ENCODE measurements around the gene LAPTM4A. TPM values are rescaled to one million over a fixed set of nuclear protein-coding genes. Genes with fewer than 3 reads are reported as not detected.

Gene LAPTM4A
- total RNA-seq, 1 experiment from 2014 or later = 122 TPM

DNA sequence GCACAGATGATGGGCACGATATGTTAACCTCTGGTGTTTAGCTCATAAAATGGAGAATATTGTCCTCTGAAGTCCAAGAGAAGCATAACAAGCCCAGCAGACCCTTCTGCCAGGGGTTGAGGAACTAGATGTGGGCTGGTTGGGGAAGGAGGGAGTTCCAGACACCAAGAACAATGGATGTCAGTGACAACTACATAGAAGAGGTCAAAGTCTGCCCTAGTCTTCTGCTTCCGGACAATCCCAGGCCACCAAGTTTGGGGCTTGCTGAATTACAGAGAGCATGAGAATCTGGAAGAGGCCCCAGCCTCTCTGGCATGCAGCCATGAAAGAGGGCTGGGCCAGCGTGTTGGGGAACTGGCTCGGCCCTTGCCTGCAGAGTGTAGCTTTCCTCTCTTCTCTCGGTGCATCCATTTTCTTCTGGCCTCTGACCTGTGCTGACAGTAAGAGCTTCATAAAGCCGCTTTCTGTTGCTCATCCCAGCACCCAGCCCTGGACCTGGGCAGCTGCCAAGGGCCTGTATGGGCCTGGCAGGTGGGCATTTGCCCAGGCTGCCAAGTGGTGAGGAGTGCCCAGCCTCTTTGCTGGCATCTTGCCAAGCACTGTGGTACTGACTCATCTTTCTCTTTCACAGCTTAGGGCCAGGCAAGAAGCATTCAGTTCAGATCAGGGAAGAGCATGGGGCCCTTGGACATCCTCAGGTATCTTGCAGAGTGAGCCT, 14.6 kb upstream of the LAPTM4A start:
- Histone ChIP-seq H3K4me3 (ENCODE audit: insufficient read depth, low read depth, low read length) (no peak overlapping the region), H3K27me3 (ENCODE audit: control insufficient read depth, insufficient read depth, low read length) (no peaks in the 10 kb centered on the region), H3K36me3 (replicated peaks; ENCODE audit: control insufficient read depth, insufficient read depth, low read length) (no peaks in the 10 kb centered on the region)
- DNase-seq = no peak

- no peaks in the 10 kb centered on the region for H3K27me3 ChIP-seq (ENCODE audit: control insufficient read depth, insufficient read depth, low read length)
- no peak for DNase-seq
- H3K36me3 ChIP-seq (replicated peaks; ENCODE audit: control insufficient read depth, insufficient read depth, low read length) = no peaks in the 10 kb centered on the region
- no peak overlapping the region for H3K4me3 ChIP-seq (ENCODE audit: insufficient read depth, low read depth, low read length)
Observed at GRCh38 chr2:20064841-20065240, 13.4 kb upstream of the LAPTM4A start.

GRCh38 chr2:20064421-20064820, 13.0 kb upstream of the LAPTM4A start:
- Histone ChIP-seq H3K4me3 (ENCODE audit: insufficient read depth, low read depth, low read length) (no peak overlapping the region), H3K27me3 (ENCODE audit: control insufficient read depth, insufficient read depth, low read length) (no peaks in the 10 kb centered on the region), H3K36me3 (replicated peaks; ENCODE audit: control insufficient read depth, insufficient read depth, low read length) (no peaks in the 10 kb centered on the region)
- DNase-seq = no peak

DNA sequence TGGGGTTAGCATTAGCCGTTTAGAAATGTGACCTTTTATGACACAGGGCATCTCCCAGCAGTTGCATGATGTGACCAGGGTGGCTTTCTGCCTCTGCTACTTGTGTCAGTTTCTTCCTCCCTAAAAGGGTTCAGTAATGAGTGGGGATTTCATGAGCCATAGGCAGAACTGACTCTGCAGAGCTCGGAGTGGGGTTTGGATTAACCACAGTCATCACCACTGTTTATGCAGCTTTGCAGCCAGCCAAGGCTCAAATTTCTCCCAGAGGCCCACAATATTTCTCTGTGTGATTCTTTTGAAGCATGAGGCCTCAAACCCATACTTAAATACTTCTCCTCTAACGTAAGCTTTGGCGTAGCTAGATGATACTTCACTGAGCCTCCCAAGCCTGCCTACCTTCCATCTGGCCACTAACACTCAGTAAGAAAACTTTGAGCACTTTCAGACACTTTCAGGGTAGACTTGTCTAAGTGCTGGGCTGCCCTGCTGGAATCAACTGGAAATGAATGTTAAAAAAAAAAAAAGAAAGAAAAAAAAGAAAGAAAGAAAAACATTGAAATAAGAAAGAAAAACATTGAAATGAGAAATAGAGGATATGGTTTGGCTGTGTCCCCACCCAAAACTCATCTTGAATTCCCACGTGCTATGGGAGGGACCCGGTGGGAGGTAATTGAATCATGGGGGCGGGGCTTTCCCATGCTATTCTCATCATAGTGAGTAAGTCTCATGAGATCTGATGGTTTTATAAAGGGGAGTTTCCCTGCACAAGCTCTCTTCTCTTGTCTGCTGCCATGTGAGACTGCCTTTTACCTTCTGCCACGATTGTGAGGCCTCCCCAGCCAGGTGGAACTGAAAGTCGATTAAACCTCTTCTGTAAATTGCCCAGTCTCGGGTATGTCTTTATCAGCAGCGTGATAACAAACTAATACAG, 11.5 kb upstream of the LAPTM4A start:
- Histone ChIP-seq H3K36me3 (replicated peaks; ENCODE audit: control insufficient read depth, insufficient read depth, low read length) (no peaks in the 10 kb centered on the region), H3K4me3 (ENCODE audit: insufficient read depth, low read depth, low read length) (no peak overlapping the region), H3K27me3 (ENCODE audit: control insufficient read depth, insufficient read depth, low read length) (no peaks in the 10 kb centered on the region)
- no peak for DNase-seq

GRCh38 chr2:20061940-20062339, 10.5 kb upstream of the LAPTM4A start:
- no peaks in the 10 kb centered on the region for H3K36me3 ChIP-seq (replicated peaks; ENCODE audit: control insufficient read depth, insufficient read depth, low read length)
- DNase-seq = no peak
- H3K27me3 ChIP-seq (ENCODE audit: control insufficient read depth, insufficient read depth, low read length) = no peaks in the 10 kb centered on the region
- no peak overlapping the region for H3K4me3 ChIP-seq (ENCODE audit: insufficient read depth, low read depth, low read length)

GRCh38 chr2:20061476-20061875, 10.0 kb upstream of the LAPTM4A start:
- no peak overlapping the region for H3K4me3 ChIP-seq (ENCODE audit: insufficient read depth, low read depth, low read length)
- no peak for DNase-seq
- no peaks in the 10 kb centered on the region for H3K27me3 ChIP-seq (ENCODE audit: control insufficient read depth, insufficient read depth, low read length)
- H3K36me3 ChIP-seq (replicated peaks; ENCODE audit: control insufficient read depth, insufficient read depth, low read length) = no peaks in the 10 kb centered on the region

DNA sequence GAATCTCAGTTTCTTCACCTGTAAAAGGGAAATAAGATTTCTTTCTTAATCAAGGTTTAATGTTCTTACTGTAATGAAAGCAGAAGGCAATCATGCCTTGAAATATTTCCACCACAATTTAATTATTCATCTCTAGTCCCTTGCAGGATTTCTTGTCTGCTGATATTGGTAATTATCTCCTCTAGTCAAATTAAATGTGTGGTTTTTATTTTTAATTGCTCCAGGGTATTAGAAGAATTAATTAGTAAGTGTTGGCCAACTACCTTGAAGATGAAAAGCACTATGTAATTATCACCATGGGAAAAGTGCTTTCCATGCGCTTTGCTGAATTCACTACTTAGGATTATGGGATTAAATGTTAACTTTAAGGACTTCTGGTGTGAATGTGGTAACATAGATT, 8.7 kb upstream of the LAPTM4A start:
- DNase-seq = no peak
- H3K36me3 ChIP-seq (replicated peaks; ENCODE audit: control insufficient read depth, insufficient read depth, low read length) = no peaks in the 10 kb centered on the region
- H3K27me3 ChIP-seq (ENCODE audit: control insufficient read depth, insufficient read depth, low read length) = no peaks in the 10 kb centered on the region
- H3K4me3 ChIP-seq (ENCODE audit: insufficient read depth, low read depth, low read length) = no peak overlapping the region

- H3K36me3 ChIP-seq (replicated peaks; ENCODE audit: control insufficient read depth, insufficient read depth, low read length) = no peaks in the 10 kb centered on the region
- no peak overlapping the region for H3K4me3 ChIP-seq (ENCODE audit: insufficient read depth, low read depth, low read length)
- no peaks in the 10 kb centered on the region for H3K27me3 ChIP-seq (ENCODE audit: control insufficient read depth, insufficient read depth, low read length)
- no peak for DNase-seq
Observed at GRCh38 chr2:20057268-20057667, 5.8 kb upstream of the LAPTM4A start.

DNA sequence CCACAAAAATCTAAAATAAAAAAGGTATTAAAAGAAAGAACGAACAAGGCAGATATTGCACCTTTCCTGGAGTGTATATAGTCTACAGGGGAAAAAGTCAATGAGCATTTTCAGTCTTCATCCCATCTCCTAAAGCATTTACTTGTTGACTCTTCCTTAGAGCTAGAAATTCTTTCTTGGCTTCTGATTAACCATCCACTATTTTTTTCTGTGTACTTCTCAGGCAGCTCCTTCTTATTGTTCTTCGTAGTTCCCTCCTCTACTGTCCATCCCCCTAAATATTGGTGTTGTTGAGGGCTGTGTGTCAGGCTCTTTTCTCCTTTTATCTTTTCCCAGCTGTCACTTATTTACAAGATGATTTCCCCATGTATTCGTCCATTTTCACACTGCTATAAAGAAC, 3.5 kb upstream of the LAPTM4A start:
- no peaks in the 10 kb centered on the region for H3K27me3 ChIP-seq (ENCODE audit: control insufficient read depth, insufficient read depth, low read length)
- H3K4me3 ChIP-seq (ENCODE audit: insufficient read depth, low read depth, low read length) = no peak overlapping the region
- H3K36me3 ChIP-seq (replicated peaks; ENCODE audit: control insufficient read depth, insufficient read depth, low read length) = no peaks in the 10 kb centered on the region
- DNase-seq = no peak

DNA sequence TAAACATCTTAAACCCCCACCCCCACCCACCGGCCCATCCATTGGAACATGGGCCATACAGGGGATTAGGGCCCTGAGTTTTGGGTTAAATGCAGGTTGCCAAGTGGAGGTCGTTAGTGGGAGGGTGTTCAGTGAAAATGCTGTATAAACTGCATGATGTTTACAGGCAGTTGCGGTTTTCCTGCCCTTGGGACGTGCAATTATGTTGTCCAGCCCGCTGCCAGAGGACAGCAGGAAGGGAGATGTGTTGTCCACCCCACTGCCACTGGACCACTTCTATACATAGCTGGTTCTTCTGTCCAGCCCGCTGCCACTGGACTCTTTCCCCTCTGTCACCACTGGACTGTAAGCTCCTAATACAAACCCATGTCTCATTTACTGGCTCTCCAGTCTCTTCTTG, 2.7 kb upstream of the LAPTM4A start:
- H3K36me3 ChIP-seq (replicated peaks; ENCODE audit: control insufficient read depth, insufficient read depth, low read length) = no peaks in the 10 kb centered on the region
- no peaks in the 10 kb centered on the region for H3K27me3 ChIP-seq (ENCODE audit: control insufficient read depth, insufficient read depth, low read length)
- no peak overlapping the region for H3K4me3 ChIP-seq (ENCODE audit: insufficient read depth, low read depth, low read length)
- DNase-seq = no peak

DNA sequence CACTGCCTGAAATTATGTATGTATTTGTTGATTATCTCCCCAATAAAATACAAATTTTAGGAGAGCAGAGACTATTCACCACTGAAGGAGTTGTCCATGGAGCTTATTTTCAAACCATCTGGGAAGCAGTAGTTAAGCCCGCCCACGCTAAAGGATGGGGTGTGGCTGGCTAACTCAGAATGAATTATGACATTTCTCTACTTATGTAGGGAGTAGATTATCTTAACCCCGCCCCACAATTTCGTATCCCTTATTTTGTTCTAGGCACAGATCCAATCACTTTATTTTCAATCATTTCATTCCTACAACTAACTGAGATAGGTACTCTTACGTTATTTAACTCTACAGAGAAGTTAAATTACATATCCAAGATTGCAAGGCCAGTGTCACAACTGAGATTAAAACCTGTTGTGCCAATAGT, 1.4 kb upstream of the LAPTM4A start:
- H3K27me3 ChIP-seq (ENCODE audit: control insufficient read depth, insufficient read depth, low read length) = no peaks in the 10 kb centered on the region
- no peak for DNase-seq
- no peak overlapping the region; the same call in 1 of the 2 replicates for H3K4me3 ChIP-seq (ENCODE audit: insufficient read depth, low read depth, low read length)
- no peaks in the 10 kb centered on the region for H3K36me3 ChIP-seq (replicated peaks; ENCODE audit: control insufficient read depth, insufficient read depth, low read length)

DNA sequence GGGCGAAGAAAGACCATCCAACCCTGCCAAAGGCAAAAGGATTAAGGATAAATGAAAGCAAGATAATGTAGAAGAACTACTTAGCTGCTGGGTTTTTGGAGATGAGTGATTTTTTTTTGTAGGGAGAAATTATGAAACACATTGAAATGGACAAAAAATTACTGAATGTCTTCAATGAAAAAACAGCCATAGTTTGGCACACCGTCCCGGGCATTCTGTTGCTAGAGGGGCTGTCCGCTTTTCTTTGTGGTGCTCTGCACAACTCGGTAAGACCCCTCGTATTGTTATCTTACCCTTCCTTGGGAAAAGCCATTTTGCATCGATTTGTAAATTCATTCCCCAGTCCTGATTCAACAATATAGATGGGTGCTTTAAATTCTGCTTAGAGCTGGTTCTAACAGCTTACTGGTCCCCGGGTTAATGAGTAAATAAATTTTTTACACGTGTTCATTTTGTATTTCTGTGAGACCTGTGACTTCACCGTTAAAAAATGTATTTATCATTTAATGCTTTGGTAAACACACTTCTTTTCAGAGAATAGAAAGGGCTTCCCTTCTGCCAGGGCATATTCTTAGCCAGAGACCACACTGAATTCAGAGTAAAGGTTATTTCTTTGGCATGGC, 912 bp upstream of the LAPTM4A start:
- no peaks in the 10 kb centered on the region for H3K27me3 ChIP-seq (ENCODE audit: control insufficient read depth, insufficient read depth, low read length)
- no peaks in the 10 kb centered on the region for H3K36me3 ChIP-seq (replicated peaks; ENCODE audit: control insufficient read depth, insufficient read depth, low read length)
- peak overlapping the region; percentile 67 for H3K4me3 ChIP-seq (ENCODE audit: insufficient read depth, low read depth, low read length)
- DNase-seq = no peak

DNA sequence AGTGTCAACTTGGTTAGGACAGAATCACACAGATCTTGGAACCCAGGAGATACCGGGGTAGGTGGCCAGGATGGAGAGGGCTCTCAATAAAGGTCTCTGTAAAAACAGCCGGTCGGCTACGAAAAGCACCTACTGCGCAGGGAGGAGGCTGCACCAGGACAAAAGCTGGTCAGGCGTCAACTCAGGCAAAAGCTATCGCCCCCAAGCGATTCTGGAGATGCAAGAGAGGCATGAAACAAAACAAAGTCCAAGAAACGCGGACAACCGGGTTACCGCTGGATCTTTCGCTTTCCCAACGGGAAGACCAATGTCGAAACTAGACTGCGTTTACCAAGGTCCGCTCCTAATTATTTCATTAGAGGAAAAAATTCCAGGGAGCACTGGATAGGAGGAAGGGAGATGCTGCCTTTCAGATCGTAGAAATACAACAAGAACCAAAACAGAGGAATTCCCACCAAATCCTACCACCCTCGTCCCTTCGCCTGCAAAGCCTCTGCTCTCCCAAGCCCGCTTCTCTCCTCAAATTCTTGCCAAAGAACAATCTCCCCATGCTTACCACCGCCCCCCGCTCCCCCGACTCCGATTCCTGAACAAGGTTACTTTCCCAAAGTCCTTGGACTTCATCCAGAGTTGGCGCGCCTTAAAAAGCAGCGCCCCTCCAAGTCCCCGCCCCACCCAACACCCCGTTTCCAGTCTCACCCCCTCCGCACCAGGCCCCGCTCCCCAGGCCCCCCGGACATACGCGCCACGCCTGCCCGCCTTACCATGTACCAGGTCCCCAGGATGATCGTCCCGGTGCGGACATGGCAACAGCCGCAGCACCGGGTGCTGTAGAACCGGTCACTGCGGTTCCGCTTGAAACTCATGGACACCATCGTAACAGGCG, 539 bp downstream of the LAPTM4A start:
- Histone ChIP-seq H3K27me3 (ENCODE audit: control insufficient read depth, insufficient read depth, low read length) (no peaks in the 10 kb centered on the region), H3K36me3 (replicated peaks; ENCODE audit: control insufficient read depth, insufficient read depth, low read length) (no peaks in the 10 kb centered on the region), H3K4me3 (ENCODE audit: insufficient read depth, low read depth, low read length) (peak overlapping the region; percentile 67)
- DNase-seq = peak; percentile 67

DNA sequence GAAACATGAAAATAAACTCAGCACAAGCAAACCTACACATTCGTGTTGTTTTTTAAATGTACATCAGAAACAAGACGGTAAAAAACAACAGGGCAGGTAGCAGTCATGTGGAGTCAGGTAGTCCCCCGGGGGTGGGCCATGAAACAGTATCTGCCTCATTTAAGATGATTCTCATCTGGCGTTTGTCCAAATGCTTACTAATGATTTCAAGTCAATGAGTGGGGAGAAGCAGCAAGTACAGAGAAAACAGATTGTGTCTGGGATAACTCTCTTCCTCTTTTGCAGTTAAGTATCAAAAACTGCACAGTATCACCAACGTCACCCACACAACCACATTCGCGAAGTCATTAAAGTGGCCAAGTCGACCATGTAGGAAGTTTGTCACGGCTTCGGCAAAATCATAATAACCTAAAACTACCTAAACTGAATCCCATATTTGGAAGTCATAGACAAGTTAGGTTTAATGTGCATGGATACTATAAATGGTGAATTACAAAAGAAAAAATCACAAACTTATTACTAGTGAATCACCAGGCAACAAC, 1.3 kb downstream of the LAPTM4A start:
- Histone ChIP-seq H3K36me3 (replicated peaks; ENCODE audit: control insufficient read depth, insufficient read depth, low read length) (no peaks in the 10 kb centered on the region), H3K4me3 (ENCODE audit: insufficient read depth, low read depth, low read length) (peak overlapping the region; percentile 67), H3K27me3 (ENCODE audit: control insufficient read depth, insufficient read depth, low read length) (no peaks in the 10 kb centered on the region)
- DNase-seq = no peak
